Measurements from ENCODE around the gene CTIF.

CTIF gene

DNA sequence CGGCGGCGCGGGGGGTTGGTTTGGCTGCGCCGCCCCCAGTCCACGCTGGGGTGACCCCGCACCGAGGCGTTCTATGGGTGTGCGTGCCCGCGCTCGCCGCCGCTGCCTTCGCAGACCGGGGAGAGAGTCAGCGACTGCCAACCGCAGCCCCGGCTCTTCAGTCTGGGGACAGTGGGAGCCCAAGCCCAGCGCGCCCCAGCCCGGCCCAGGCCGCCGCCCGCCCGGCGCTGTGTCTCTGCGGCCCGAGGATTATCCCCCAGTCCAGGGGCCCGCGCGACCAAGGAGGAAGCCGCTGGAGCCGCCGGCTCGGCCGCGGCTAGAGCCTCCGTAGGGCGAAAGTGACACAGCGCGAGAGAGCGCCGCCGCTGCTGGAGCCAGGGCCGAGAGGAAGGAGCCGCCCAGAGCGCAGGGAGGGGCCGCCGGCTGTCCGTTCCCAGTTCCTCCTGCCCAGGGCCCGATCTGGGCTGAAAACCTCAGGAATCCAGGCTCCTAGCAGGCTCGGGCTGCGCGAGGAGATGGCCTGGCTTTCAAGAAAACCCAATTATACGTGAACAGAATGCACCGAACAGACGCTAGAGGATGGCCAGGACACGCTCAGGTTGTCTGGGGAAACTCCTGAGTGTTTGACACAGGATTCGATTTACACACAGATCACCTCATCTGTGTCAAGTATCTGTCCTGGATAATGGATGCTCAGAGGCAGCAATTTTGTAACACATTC is 2.4 kb downstream of the CTIF start:
- peak overlapping the region; percentile 68 for H3K4me3 ChIP-seq (ENCODE audit: low read depth, low read length)
- DNase-seq (ENCODE audit: low read depth): no peak
- TF ChIP-seq, protein P1, sequence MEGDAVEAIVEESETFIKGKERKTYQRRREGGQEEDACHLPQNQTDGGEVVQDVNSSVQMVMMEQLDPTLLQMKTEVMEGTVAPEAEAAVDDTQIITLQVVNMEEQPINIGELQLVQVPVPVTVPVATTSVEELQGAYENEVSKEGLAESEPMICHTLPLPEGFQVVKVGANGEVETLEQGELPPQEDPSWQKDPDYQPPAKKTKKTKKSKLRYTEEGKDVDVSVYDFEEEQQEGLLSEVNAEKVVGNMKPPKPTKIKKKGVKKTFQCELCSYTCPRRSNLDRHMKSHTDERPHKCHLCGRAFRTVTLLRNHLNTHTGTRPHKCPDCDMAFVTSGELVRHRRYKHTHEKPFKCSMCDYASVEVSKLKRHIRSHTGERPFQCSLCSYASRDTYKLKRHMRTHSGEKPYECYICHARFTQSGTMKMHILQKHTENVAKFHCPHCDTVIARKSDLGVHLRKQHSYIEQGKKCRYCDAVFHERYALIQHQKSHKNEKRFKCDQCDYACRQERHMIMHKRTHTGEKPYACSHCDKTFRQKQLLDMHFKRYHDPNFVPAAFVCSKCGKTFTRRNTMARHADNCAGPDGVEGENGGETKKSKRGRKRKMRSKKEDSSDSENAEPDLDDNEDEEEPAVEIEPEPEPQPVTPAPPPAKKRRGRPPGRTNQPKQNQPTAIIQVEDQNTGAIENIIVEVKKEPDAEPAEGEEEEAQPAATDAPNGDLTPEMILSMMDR (IDR thresholded peaks at IDR 0.05; ENCODE audit: control insufficient read depth, extremely low read depth, insufficient read depth): no peak

DNA sequence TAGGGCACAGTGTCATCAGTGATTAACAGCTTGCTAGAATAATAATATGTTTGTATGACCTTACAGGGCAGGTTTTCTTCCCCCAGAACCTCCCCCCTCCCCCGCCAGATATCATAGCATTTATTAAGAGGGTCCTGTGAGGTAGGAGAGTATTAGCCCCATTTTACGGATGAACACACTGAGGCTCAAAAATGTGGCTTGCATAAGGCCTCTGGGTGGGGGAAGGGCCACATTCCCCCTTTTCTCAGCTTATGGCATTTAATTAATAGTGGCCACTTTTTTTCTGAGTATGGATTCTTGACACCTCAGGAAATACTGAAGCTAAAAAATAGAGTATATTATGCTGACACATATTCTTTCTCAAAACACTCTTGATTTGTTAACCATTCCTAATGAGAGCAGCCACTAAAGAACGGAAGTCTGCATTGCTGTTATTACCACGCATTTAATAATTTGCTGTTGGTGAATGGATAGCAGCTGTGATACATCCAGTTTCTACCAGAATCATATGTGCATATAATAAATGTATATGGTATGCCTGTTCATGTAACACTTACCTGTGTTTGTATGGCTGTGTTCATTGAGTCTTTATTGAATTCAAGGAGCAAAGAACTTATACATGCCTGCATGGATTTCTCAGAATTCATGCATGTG is 3.0 kb downstream of the CTIF start:
- TF ChIP-seq, protein P1 (IDR thresholded peaks at IDR 0.05; ENCODE audit: control insufficient read depth, extremely low read depth, insufficient read depth): no peak
- DNase-seq (ENCODE audit: low read depth): no peak
- no peak overlapping the region for H3K4me3 ChIP-seq (ENCODE audit: low read depth, low read length)

GRCh38 chr18:48542513-48543181 is 3.8 kb downstream of the CTIF start:
- DNase-seq (ENCODE audit: low read depth): no peak
- no peak overlapping the region for H3K4me3 ChIP-seq (ENCODE audit: low read depth, low read length)
- TF ChIP-seq, protein P1 (IDR thresholded peaks at IDR 0.05; ENCODE audit: control insufficient read depth, extremely low read depth, insufficient read depth): no peak

- DNase-seq (ENCODE audit: low read depth): no peak
- TF ChIP-seq, protein P1 (IDR thresholded peaks at IDR 0.05; ENCODE audit: control insufficient read depth, extremely low read depth, insufficient read depth): no peak
- H3K4me3 ChIP-seq (ENCODE audit: low read depth, low read length): no peak overlapping the region
These were observed 4.4 kb downstream of the CTIF start for GRCh38 chr18:48543228-48543627.

DNA sequence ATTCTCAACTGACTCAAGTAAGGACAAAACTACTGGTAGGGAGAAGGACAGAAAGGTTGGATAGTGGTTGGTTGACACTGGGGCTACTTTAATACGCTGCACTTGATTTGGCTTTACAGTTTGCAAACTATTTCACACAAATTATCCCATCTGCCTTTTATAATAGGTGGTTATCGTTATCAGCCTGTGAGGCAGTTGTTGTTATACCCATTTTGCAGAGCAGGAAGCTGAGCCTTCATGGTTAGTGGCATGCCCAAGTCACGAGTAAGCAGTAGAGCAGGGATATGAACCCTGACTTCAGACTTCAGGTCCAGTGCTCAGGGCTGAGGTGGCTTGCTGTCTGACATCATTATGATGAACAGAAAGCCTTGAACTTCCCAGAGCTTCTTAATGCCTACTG is 5.3 kb downstream of the CTIF start:
- H3K4me3 ChIP-seq (ENCODE audit: low read depth, low read length): no peak overlapping the region
- DNase-seq (ENCODE audit: low read depth): no peak
- TF ChIP-seq, protein P1 (IDR thresholded peaks at IDR 0.05; ENCODE audit: control insufficient read depth, extremely low read depth, insufficient read depth): no peak

GRCh38 chr18:48544661-48545415 is 6.0 kb downstream of the CTIF start:
- H3K4me3 ChIP-seq (ENCODE audit: low read depth, low read length): no peak overlapping the region
- TF ChIP-seq, protein P1 (IDR thresholded peaks at IDR 0.05; ENCODE audit: control insufficient read depth, extremely low read depth, insufficient read depth): no peak
- DNase-seq (ENCODE audit: low read depth): no peak
